ENCODE results near the gene EFR3B.
"Not testable (repeated sequence)": the region's sequence is repeated elsewhere in the genome, so short reads cannot be mapped to it uniquely, and the experiment has no call there.

Gene EFR3B

DNA sequence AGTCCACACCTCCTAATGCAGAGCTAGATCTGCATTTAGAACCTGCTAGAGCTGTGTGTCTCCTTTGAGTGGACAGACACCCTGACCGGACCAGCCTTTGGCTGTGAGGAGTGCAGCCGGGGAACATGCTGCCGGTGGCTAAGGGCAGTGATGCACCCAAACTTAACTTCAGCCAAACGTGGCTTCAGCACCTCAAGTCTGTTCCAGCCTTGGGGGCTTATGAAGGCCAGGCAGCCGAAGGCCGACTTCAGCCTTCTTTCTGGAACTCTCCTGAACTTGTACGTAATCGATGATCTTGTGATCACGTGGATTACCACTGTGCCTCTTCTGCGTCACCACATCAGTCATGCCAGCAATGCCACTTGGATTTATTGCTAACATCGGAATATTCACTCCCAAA lies 77.4 kb downstream of the EFR3B start:
- TF ChIP-seq ZFX (IDR thresholded peaks at IDR 0.05; ENCODE audit: borderline replicate concordance), result no peak
- TF ChIP-seq, protein P1, sequence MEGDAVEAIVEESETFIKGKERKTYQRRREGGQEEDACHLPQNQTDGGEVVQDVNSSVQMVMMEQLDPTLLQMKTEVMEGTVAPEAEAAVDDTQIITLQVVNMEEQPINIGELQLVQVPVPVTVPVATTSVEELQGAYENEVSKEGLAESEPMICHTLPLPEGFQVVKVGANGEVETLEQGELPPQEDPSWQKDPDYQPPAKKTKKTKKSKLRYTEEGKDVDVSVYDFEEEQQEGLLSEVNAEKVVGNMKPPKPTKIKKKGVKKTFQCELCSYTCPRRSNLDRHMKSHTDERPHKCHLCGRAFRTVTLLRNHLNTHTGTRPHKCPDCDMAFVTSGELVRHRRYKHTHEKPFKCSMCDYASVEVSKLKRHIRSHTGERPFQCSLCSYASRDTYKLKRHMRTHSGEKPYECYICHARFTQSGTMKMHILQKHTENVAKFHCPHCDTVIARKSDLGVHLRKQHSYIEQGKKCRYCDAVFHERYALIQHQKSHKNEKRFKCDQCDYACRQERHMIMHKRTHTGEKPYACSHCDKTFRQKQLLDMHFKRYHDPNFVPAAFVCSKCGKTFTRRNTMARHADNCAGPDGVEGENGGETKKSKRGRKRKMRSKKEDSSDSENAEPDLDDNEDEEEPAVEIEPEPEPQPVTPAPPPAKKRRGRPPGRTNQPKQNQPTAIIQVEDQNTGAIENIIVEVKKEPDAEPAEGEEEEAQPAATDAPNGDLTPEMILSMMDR (IDR thresholded peaks at IDR 0.05), result no peak
- no peak overlapping the region for H3K27ac ChIP-seq

DNA sequence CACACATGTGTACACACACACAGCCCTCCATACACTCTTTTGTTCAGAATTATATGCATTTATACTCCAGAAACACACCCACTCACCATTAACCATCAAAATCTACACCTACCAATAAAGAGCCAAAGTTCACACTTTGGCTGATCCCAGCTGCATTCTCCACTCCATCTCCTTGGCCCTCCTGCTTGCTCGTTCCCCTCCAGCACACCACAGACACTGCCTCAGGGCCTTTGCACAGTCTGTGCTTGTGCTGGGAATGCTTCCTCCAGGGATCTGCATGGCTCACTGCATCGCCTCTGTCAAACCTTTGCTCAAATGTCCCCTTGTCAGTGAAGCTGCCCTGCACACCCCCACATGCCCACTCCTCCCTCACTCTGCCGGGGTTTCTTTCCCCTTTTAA lies 80.5 kb downstream of the EFR3B start:
- TF ChIP-seq, protein P1 (IDR thresholded peaks at IDR 0.05), result no peak
- no peak for TF ChIP-seq ZFX (IDR thresholded peaks at IDR 0.05; ENCODE audit: borderline replicate concordance)
- no peak overlapping the region for H3K27ac ChIP-seq

DNA sequence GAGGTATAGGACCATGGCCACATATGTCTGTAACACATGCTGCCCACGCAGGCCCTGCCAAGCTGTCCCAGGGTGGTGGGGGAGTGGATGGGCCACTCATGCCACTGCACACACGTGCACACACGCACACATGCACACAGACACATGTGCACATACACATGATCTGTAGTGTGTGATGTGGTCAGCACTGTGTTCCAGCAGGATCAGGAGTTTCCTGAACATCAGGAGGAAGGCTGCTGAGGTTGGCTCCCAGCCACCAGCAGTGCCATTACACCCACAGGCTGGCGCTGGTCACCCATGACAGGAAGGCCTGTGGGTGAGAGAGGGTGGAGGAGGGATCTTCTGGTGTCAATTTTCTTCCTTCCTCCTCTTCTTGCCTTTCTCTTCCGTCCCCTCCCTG lies 81.8 kb downstream of the EFR3B start:
- no peak for TF ChIP-seq ZFX (IDR thresholded peaks at IDR 0.05; ENCODE audit: borderline replicate concordance)
- TF ChIP-seq, protein P1 (IDR thresholded peaks at IDR 0.05), result no peak
- no peak overlapping the region for H3K27ac ChIP-seq

DNA sequence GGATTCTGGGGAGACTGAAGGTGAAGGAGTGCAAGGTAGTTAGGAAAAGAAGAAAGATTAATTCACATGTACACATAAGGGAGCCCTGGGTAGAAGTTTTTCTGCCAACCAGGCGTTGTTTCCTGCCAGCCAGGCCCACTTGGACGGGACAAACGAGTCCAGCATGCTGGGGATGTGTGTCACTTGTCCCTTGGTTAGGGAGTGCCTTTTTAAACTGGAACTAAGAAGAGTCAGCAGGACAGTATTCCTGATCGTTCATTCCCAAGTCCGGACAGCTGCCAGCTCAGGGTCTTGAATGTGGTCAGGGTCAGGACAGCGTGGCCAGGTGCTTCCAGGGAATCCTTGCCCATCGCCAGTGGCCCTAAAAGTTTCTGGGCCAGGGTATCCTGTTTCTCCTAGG lies 83.3 kb downstream of the EFR3B start:
- no peak for TF ChIP-seq ZFX (IDR thresholded peaks at IDR 0.05; ENCODE audit: borderline replicate concordance)
- TF ChIP-seq, protein P1 (IDR thresholded peaks at IDR 0.05), result no peak

DNA sequence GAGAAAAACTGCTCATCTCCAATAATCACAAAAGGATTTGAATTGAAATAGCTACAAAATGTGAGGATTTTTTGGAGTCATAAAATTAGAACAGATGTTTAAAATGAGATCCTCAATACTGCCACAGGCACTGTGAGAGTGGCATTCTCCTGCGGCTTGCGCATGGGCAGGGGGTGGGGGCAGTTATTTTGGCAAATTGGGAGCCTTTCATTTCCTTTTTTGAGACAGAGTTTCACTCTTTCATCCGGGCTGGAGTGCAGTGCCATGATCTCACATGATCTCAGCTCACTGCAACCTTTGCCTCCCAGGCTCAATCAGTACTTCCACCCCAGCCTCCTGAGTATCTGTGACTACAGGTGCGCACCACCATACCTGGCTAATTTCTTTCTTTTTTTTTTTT lies 84.1 kb downstream of the EFR3B start:
- H3K27ac ChIP-seq, result no peak overlapping the region
- no peak for TF ChIP-seq ZFX (IDR thresholded peaks at IDR 0.05; ENCODE audit: borderline replicate concordance)
- TF ChIP-seq, protein P1 (IDR thresholded peaks at IDR 0.05), result no peak

More for the DNA sequence above, 83.3 kb downstream of the EFR3B start:
- no peak overlapping the region for H3K27ac ChIP-seq

DNA sequence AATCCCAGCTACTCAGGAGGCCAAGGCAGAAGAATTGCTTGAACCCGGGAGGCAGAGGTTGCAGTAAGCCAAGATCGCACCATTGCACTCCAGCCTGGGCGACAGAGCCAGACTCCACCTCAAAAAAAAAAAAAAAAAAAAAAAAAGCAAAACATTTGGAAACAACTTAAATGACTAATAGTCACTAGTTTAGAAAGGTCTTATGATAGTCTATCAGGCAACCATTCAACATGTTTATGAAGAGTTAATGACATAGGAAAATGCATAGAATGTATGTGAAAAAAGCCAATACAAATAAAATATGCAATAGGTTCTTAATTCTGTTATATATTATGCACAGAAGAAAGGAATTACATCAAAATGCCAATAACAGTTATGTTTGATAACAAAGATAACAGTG lies 85.2 kb downstream of the EFR3B start:
- not testable (repeated sequence) for H3K27ac ChIP-seq

DNA sequence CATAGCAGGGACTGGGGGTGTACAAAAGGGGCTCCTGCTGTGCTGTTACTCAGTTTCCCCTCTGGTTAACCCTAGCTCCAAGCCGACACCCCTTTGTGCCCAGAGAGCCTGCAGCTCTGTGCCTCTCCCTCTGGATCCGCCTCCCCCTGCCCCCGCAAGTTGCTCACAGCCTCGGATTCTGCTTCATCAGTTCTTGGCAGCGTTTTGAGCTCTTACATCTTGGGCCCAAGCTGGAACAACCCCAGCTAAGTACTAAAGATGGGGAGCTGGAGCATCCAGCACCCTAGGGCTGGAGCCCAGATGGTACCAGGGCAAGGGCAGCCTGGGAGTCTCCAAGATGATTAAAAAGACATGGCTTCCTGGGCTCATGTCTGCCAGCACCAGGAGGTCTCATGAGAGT lies 85.8 kb downstream of the EFR3B start:
- no peak overlapping the region for H3K27ac ChIP-seq
- TF ChIP-seq, protein P1 (IDR thresholded peaks at IDR 0.05), result no peak
- TF ChIP-seq ZFX (IDR thresholded peaks at IDR 0.05; ENCODE audit: borderline replicate concordance), result no peak

DNA sequence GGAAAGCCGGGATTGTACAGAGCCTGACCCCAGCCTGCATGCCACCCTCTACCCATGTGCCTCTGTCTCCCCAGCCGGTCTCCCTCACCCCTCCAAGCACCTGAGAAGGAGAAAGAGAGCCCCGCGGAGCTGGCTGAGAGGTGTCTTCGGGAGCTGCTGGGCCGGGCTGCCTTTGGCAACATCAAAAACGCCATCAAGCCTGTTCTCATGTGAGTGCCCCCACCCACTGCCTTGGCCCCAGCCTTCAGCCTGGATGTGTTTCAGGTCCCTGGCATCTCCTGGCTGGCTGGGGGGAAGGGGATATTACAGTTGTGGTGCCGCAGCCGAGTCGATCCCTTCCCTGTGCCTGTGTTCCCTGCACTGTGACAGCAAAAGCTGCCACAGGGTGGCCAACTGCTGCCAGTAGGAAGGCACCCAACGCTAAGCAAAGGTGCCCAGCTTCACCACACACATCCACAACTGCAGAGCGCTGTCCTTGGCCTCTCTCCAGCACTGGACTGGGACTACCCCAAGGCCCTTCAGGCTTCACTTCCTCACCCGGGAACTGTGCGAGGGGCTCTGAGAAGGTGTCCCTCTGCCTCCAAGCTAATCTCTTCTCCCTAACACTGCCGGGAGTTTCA lies 88.1 kb downstream of the EFR3B start:
- no peak for TF ChIP-seq ZFX (IDR thresholded peaks at IDR 0.05; ENCODE audit: borderline replicate concordance)
- TF ChIP-seq, protein P1 (IDR thresholded peaks at IDR 0.05), result no peak

More for the DNA sequence above, 88.1 kb downstream of the EFR3B start:
- no peak overlapping the region for H3K27ac ChIP-seq

Measured in 22Rv1 (cell line).